PC-9 (cell line): ENCODE results near the gene MLXIP.

Experiments
- CTCF ChIP-seq: fragments of 200-600 bp; sonication (generic); conservative IDR thresholded peaks from 2 replicates; pipeline ENCODE4 v1.6.1; 2017; ENCODE audit warnings: mixed run types, antibody characterized with exemption, mild to moderate bottlenecking, moderate library complexity
- EZH2 ChIP-seq: fragments of 200-600 bp; sonication (generic); IDR thresholded peaks from 2 replicates; pipeline ENCODE4 v1.8.0; 2017; ENCODE audit warnings: antibody characterized with exemption, low read depth

GRCh38 chr12:122028905-122029560 is 49.5 kb upstream of the MLXIP start:
- TF ChIP-seq CTCF (no peak), EZH2 (no peak)
